ENCODE measurements around the gene OBSCN. TPM values are rescaled to one million over a fixed set of nuclear protein-coding genes. Genes with fewer than 3 reads are reported as not detected.

The OBSCN gene
- total and polyA plus RNA-seq, 4 donors, result 0.54 to 5.6 (median 2.7) TPM

DNA sequence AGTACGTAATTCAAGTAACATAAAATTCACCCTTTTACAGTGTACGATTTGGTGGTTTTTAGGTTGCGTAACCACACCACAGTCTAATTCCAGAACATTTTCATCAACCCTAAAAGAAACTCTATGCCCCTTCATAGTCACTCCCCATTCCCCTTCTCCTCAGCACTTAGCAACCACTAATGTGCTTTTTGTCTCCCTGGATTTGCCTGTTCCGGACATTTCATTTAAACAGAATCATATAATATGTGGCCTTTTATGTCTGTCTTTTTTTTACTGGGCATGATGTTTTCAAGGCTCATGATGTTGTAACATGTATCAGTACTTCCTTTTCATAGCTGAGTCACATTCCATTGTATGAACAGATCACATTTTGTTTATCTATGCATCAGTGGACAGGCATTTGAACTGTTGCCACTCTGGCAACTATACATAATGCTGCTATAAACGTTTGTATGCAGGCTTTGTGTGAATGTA is 20.8 kb downstream of the OBSCN start:
- Histone ChIP-seq H3K27me3 (ENCODE audit: control insufficient read depth in 4 of 4, insufficient read depth in 4 of 4, low read length in 3 of 4) (no peaks in the 10 kb centered on the region), H3K27ac (ENCODE audit: low read depth in 1 of 2, low read length in 2 of 2) (no peak overlapping the region), H3K9ac (ENCODE audit: low read depth in 1 of 2, low read length in 2 of 2) (no peak overlapping the region), H3K4me3 (ENCODE audit: low read depth in 1 of 3, low read length in 3 of 3) (no peak overlapping the region), H3K9me3 (ENCODE audit: control insufficient read depth in 4 of 4, low read length in 3 of 4) (peaks cover 0 to 18% (median 7%) of the 10 kb centered on the region in 4 donors), H3K36me3 (ENCODE audit: control insufficient read depth in 4 of 4, insufficient read depth in 3 of 4, low read depth in 1 of 4, low read length in 3 of 4) (no peaks in the 10 kb centered on the region), H3K4me1 (ENCODE audit: control insufficient read depth in 4 of 4, insufficient read depth in 4 of 4, low read length in 3 of 4) (no peaks in the 10 kb centered on the region)
- TF ChIP-seq TAF1 (conservative IDR thresholded peaks at IDR 0.05), result no peak
- TF ChIP-seq SP1 (IDR thresholded peaks at IDR 0.05), result no peak
- no peak for TF ChIP-seq RAD21 (IDR thresholded peaks at IDR 0.05)
- TF ChIP-seq HNF4A (conservative IDR thresholded peaks at IDR 0.05), result no peak
- TF ChIP-seq, protein P1, sequence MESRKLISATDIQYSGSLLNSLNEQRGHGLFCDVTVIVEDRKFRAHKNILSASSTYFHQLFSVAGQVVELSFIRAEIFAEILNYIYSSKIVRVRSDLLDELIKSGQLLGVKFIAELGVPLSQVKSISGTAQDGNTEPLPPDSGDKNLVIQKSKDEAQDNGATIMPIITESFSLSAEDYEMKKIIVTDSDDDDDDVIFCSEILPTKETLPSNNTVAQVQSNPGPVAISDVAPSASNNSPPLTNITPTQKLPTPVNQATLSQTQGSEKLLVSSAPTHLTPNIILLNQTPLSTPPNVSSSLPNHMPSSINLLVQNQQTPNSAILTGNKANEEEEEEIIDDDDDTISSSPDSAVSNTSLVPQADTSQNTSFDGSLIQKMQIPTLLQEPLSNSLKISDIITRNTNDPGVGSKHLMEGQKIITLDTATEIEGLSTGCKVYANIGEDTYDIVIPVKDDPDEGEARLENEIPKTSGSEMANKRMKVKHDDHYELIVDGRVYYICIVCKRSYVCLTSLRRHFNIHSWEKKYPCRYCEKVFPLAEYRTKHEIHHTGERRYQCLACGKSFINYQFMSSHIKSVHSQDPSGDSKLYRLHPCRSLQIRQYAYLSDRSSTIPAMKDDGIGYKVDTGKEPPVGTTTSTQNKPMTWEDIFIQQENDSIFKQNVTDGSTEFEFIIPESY (IDR thresholded peaks at IDR 0.05), result no peak
- TF ChIP-seq, protein P2, sequence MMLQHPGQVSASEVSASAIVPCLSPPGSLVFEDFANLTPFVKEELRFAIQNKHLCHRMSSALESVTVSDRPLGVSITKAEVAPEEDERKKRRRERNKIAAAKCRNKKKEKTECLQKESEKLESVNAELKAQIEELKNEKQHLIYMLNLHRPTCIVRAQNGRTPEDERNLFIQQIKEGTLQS (IDR thresholded peaks at IDR 0.05), result no peak
- TF ChIP-seq NR2F2 (IDR thresholded peaks at IDR 0.05), result no peak
- no peak for TF ChIP-seq GABPA (IDR thresholded peaks at IDR 0.05 in 1 of 2, conservative IDR thresholded peaks at IDR 0.05 in 1 of 2)
- no peak for TF ChIP-seq YY1 (IDR thresholded peaks at IDR 0.05)
- TF ChIP-seq, protein P3, sequence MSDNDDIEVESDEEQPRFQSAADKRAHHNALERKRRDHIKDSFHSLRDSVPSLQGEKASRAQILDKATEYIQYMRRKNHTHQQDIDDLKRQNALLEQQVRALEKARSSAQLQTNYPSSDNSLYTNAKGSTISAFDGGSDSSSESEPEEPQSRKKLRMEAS (IDR thresholded peaks at IDR 0.05), result no peak
- no peak for TF ChIP-seq HNF4G (IDR thresholded peaks at IDR 0.05)
- TF ChIP-seq, protein P4, sequence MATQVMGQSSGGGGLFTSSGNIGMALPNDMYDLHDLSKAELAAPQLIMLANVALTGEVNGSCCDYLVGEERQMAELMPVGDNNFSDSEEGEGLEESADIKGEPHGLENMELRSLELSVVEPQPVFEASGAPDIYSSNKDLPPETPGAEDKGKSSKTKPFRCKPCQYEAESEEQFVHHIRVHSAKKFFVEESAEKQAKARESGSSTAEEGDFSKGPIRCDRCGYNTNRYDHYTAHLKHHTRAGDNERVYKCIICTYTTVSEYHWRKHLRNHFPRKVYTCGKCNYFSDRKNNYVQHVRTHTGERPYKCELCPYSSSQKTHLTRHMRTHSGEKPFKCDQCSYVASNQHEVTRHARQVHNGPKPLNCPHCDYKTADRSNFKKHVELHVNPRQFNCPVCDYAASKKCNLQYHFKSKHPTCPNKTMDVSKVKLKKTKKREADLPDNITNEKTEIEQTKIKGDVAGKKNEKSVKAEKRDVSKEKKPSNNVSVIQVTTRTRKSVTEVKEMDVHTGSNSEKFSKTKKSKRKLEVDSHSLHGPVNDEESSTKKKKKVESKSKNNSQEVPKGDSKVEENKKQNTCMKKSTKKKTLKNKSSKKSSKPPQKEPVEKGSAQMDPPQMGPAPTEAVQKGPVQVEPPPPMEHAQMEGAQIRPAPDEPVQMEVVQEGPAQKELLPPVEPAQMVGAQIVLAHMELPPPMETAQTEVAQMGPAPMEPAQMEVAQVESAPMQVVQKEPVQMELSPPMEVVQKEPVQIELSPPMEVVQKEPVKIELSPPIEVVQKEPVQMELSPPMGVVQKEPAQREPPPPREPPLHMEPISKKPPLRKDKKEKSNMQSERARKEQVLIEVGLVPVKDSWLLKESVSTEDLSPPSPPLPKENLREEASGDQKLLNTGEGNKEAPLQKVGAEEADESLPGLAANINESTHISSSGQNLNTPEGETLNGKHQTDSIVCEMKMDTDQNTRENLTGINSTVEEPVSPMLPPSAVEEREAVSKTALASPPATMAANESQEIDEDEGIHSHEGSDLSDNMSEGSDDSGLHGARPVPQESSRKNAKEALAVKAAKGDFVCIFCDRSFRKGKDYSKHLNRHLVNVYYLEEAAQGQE (IDR thresholded peaks at IDR 0.05), result no peak
- no peak for TF ChIP-seq FOXA1 (IDR thresholded peaks at IDR 0.05)
- TF ChIP-seq RXRA (IDR thresholded peaks at IDR 0.05), result no peak
- DNase-seq (ENCODE audit: low spot score), result no peak
- 82% methylated on average over 5 of the region's 5 CpGs for WGBS

DNA sequence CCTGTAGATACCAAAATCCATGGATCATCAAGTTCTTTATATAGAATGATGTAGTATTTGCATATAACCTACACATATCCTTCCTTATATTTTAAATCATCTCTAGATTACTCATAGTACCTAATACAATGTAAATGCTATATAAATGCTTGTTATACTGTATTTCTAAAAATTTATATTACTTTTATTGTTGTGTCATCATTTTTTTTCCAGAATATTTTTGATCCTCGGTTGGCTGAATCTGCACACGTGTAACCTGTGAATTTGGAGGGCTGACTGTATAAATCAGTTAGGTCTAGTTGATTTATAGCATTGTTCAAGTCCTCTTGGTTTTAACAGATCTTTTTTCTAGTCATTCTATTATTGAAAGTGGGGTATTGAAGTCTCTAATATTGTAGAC is 23.3 kb downstream of the OBSCN start:
- 86% methylated on average over 2 of the region's 2 CpGs for WGBS
- no peak for DNase-seq (ENCODE audit: low spot score)
- no peak overlapping the region for H3K4me3 ChIP-seq (ENCODE audit: low read depth in 1 of 3, low read length in 3 of 3)

More for the DNA sequence above, 23.3 kb downstream of the OBSCN start:
- no peak overlapping the region for H3K27ac ChIP-seq (ENCODE audit: low read depth in 1 of 2, low read length in 2 of 2)
- no peak overlapping the region for H3K9ac ChIP-seq (ENCODE audit: low read depth in 1 of 2, low read length in 2 of 2)
- TF ChIP-seq, protein P3 (IDR thresholded peaks at IDR 0.05), result no peak
- TF ChIP-seq HNF4A (conservative IDR thresholded peaks at IDR 0.05) (no peak), NR2F2 (IDR thresholded peaks at IDR 0.05) (no peak), HNF4G (IDR thresholded peaks at IDR 0.05) (no peak), GABPA (IDR thresholded peaks at IDR 0.05 in 1 of 2, conservative IDR thresholded peaks at IDR 0.05 in 1 of 2) (no peak), YY1 (IDR thresholded peaks at IDR 0.05) (no peak)
- TF ChIP-seq, protein P5, sequence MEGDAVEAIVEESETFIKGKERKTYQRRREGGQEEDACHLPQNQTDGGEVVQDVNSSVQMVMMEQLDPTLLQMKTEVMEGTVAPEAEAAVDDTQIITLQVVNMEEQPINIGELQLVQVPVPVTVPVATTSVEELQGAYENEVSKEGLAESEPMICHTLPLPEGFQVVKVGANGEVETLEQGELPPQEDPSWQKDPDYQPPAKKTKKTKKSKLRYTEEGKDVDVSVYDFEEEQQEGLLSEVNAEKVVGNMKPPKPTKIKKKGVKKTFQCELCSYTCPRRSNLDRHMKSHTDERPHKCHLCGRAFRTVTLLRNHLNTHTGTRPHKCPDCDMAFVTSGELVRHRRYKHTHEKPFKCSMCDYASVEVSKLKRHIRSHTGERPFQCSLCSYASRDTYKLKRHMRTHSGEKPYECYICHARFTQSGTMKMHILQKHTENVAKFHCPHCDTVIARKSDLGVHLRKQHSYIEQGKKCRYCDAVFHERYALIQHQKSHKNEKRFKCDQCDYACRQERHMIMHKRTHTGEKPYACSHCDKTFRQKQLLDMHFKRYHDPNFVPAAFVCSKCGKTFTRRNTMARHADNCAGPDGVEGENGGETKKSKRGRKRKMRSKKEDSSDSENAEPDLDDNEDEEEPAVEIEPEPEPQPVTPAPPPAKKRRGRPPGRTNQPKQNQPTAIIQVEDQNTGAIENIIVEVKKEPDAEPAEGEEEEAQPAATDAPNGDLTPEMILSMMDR (IDR thresholded peaks at IDR 0.05; ENCODE audit: low read depth, low read length, missing input control), result no peak
- TF ChIP-seq, protein P4 (IDR thresholded peaks at IDR 0.05), result no peak
- H3K36me3 ChIP-seq (ENCODE audit: control insufficient read depth in 4 of 4, insufficient read depth in 3 of 4, low read depth in 1 of 4, low read length in 3 of 4), result no peaks in the 10 kb centered on the region
- no peaks in the 10 kb centered on the region for H3K4me1 ChIP-seq (ENCODE audit: control insufficient read depth in 4 of 4, insufficient read depth in 4 of 4, low read length in 3 of 4)
- H3K27me3 ChIP-seq (ENCODE audit: control insufficient read depth in 4 of 4, insufficient read depth in 4 of 4, low read length in 3 of 4), result no peaks in the 10 kb centered on the region
- H3K9me3 ChIP-seq (ENCODE audit: control insufficient read depth in 4 of 4, low read length in 3 of 4), result peaks cover 0 to 9% (median 1%) of the 10 kb centered on the region in 4 donors
